GM19193 (cell line): Measurements from ENCODE around the gene RETN.

Source experiments
- POLR2A ChIP-seq: IDR thresholded peaks from 4 replicates; pipeline ENCODE4 v1.6.1; 2011; ENCODE audit not compliant: insufficient read depth, insufficient read length; ENCODE audit errors: extremely low read depth

Gene RETN

GRCh38 chr19:7668842-7669241 lies at the start of gene RETN:
Gene RETN, plus strand, starts transcription at chr19:7669049. Its CDS starts 278 bp downstream, at chr19:7669327.
- TF ChIP-seq POLR2A = no peak

GRCh38 chr19:7619671-7620441 lies 49.0 kb upstream of the RETN start:
- TF ChIP-seq POLR2A = no peak

- TF ChIP-seq POLR2A = no peak
Observed at GRCh38 chr19:7620442-7621412, 48.1 kb upstream of the RETN start.

- TF ChIP-seq POLR2A = no peak
Observed at GRCh38 chr19:7622933-7623685, 45.7 kb upstream of the RETN start.

- no peak for TF ChIP-seq POLR2A
Observed at GRCh38 chr19:7623725-7624603, 44.9 kb upstream of the RETN start.

- TF ChIP-seq POLR2A = no peak
Observed at GRCh38 chr19:7624810-7625209, 44.0 kb upstream of the RETN start.

- no peak for TF ChIP-seq POLR2A
Observed at GRCh38 chr19:7625763-7626372, 43.0 kb upstream of the RETN start.

GRCh38 chr19:7627166-7627565 lies 41.7 kb upstream of the RETN start:
- no peak for TF ChIP-seq POLR2A

- TF ChIP-seq POLR2A = no peak
Observed at GRCh38 chr19:7628589-7629311, 40.1 kb upstream of the RETN start.

GRCh38 chr19:7629347-7630054 lies 39.3 kb upstream of the RETN start, which contains the start of the genes PET100 and XAB2:
Gene PET100, plus strand, starts transcription at chr19:7629793. Its CDS starts 41 bp downstream, at chr19:7629834.
Gene XAB2, minus strand, starts transcription at chr19:7629545. Its CDS starts 18 bp downstream, at chr19:7629527.
- TF ChIP-seq POLR2A = peak; percentile 70

GRCh38 chr19:7631577-7631976 lies 37.3 kb upstream of the RETN start:
- no peak for TF ChIP-seq POLR2A
